Measurements from ENCODE around the gene NUP62.

The NUP62 gene

DNA sequence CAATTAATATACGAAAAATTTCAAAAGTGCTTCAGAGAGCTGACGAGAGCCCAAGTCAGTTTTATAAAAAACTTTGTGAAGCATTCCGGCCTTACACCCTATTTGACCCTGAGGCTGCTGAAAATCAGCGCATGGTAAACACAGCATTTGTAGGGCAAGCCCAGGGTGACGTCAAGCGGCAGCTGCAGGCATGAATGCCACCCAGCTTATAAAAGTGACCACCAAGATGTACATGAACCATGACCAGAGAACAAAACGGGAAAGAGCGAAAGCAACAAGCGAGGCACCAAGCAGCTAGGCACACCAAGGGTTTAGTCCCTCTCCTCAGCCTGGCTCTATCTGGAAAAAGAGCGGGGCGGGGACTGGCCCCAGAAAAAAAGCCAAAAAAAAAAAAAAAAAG is 25.6 kb upstream of the NUP62 start:
- no peak overlapping the region for H3K4me3 ChIP-seq (ENCODE audit: low read depth, low read length)
- TF ChIP-seq CTCF (IDR thresholded peaks at IDR 0.05; ENCODE audit: low read depth, low read length): no peak

DNA sequence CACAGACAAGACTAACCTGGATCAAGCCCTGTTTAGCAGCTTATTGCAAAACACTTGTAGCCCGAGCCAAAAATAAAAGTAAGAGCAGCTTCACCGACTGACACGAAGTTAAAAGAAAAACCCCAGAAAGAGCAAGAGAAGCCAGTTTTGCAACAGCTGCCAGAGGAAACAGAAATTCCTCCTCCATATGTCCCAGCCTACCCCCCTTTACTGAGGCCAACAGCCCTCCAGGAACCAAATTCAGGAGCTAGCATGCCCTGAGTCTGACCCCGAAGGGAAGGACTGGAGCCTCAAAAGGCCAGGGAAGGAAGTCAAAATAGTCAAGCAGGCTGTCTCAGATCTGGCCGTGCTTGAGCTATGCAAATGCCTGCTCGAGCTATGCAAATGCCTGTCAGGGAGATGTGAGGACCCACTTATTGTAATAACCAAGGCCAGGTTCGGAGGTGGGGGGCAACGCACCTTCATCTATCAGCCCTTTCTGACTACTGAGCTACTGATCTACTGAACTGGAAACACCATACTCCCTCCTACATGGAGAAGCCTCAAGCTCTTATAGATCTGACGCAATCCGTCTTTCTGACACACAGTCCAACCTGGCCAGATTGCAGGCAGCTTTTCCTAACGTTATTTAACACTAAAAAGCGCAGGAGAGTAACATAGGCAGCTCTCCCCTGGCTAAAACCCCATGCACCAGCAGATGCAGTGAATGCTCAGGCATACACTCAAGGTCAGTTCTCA is 25.0 kb upstream of the NUP62 start:
- no peak overlapping the region for H3K4me3 ChIP-seq (ENCODE audit: low read depth, low read length)
- no peak for TF ChIP-seq CTCF (IDR thresholded peaks at IDR 0.05; ENCODE audit: low read depth, low read length)

DNA sequence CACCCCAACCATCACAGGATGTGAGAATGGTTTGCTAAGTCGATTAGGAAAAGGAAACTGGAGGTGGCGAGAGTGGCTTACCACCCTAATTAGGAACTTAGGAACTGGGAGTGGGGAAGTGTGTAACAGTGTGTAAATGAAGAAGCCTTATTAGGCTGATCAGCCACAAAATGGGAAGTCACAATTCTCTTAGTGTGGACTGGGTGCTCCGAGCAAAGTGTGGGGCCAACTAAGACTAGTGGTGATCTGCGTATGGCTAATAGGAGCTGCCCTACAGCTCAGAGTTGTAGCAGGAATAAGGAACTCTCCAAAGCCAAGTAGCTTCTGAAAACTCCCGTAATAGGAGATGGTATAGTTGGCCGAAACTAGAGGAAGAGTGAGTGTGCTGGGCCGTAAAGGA is 24.1 kb upstream of the NUP62 start:
- no peak overlapping the region for H3K4me3 ChIP-seq (ENCODE audit: low read depth, low read length)
- no peak for TF ChIP-seq CTCF (IDR thresholded peaks at IDR 0.05; ENCODE audit: low read depth, low read length)

- TF ChIP-seq CTCF (IDR thresholded peaks at IDR 0.05; ENCODE audit: low read depth, low read length): no peak
- H3K4me3 ChIP-seq (ENCODE audit: low read depth, low read length): no peak overlapping the region
Measured at GRCh38 chr19:49952906-49953305, 23.6 kb upstream of the NUP62 start.

- no peak overlapping the region for H3K4me3 ChIP-seq (ENCODE audit: low read depth, low read length)
- TF ChIP-seq CTCF (IDR thresholded peaks at IDR 0.05; ENCODE audit: low read depth, low read length): no peak
Measured at GRCh38 chr19:49952479-49952836, 23.2 kb upstream of the NUP62 start.

- TF ChIP-seq CTCF (IDR thresholded peaks at IDR 0.05; ENCODE audit: low read depth, low read length): no peak
- no peak overlapping the region for H3K4me3 ChIP-seq (ENCODE audit: low read depth, low read length)
Measured at GRCh38 chr19:49951806-49952478, 22.6 kb upstream of the NUP62 start.

GRCh38 chr19:49950956-49951526 is 21.7 kb upstream of the NUP62 start:
- TF ChIP-seq CTCF (IDR thresholded peaks at IDR 0.05; ENCODE audit: low read depth, low read length): no peak
- no peak overlapping the region for H3K4me3 ChIP-seq (ENCODE audit: low read depth, low read length)
